OCI-LY3 (cell line): ENCODE results near the gene PLG.
"Not testable (repeated sequence)": the region's sequence is repeated elsewhere in the genome, so short reads cannot be mapped to it uniquely, and the experiment has no call there.

Experiments
- H2AFZ ChIP-seq: fragments of 200-600, 300-600 bp; shearing (Covaris generic); 2 replicates; pipeline ENCODE4 v1.6.0; 2014; ENCODE audit warnings: antibody characterized with exemption, low read depth, low read length
- H3K27ac ChIP-seq: fragments of 200-600, 300-600 bp; sonication (generic); 2 replicates; pipeline ENCODE4 v1.5.1; 2014; ENCODE audit warnings: mild to moderate bottlenecking, low read length, moderate library complexity, mixed read lengths
- H3K27me3 ChIP-seq: fragments of 200-600, 300-600 bp; sonication (generic); 2 replicates; pipeline ENCODE4 v1.6.1; 2014; ENCODE audit warnings: low read depth, low read length, mixed read lengths
- H3K36me3 ChIP-seq: fragments of 200-600, 300-600 bp; sonication (generic); replicated peaks from 2 replicates; pipeline ENCODE3; 2014; ENCODE audit warnings: low read depth, low read length, mixed read lengths
- H3K4me1 ChIP-seq: fragments of 300-600, 200-600 bp; sonication (generic); 2 replicates; pipeline ENCODE4 v1.6.1; 2014; ENCODE audit warnings: low read length, mixed read lengths
- H3K4me2 ChIP-seq: fragments of 200-600, 300-600 bp; sonication (generic); 2 replicates; pipeline ENCODE4 v1.6.1; 2014; ENCODE audit warnings: low read length, mixed read lengths
- H3K4me3 ChIP-seq: fragments of 300-600, 200-600 bp; sonication (generic); 2 replicates; pipeline ENCODE4 v1.5.1; 2014; ENCODE audit warnings: antibody characterized with exemption, mild to moderate bottlenecking, low read length, moderate library complexity
- H3K79me2 ChIP-seq: fragments of 300-600, 200-600 bp; shearing (Covaris generic); 2 replicates; pipeline ENCODE4 v1.6.1; 2014; ENCODE audit warnings: mild to moderate bottlenecking, low read length, mixed read lengths
- H3K9ac ChIP-seq: fragments of 300-600, 200-600 bp; shearing (Covaris generic); 2 replicates; pipeline ENCODE4 v1.6.0; 2014; ENCODE audit warnings: mild to moderate bottlenecking, low read length, moderate library complexity
- H3K9me3 ChIP-seq: fragments of 200-600, 300-600 bp; shearing (Covaris generic); 2 replicates; pipeline ENCODE4 v1.6.1; 2014; ENCODE audit warnings: low read length, mixed read lengths; ENCODE audit not compliant: insufficient read depth
- H4K20me1 ChIP-seq: fragments of 200-600, 300-600 bp; sonication (generic); 2 replicates; pipeline ENCODE4 v1.6.1; 2016; ENCODE audit warnings: low read length, mixed read lengths; ENCODE audit not compliant: insufficient read depth
- EZH2phosphoT487 ChIP-seq: fragments of 200-600 bp; shearing (Covaris generic); IDR thresholded peaks from 2 replicates; pipeline ENCODE4 v1.6.1; 2018; ENCODE audit warnings: antibody characterized with exemption, mixed run types, low read depth
- TF ChIP-seq, protein P1 (sequence below): fragments of 200-600, 300-600 bp; sonication (generic); IDR thresholded peaks from 2 replicates; pipeline ENCODE4 v1.5.1; 2014; ENCODE audit warnings: antibody characterized with exemption, low read length, low read depth

PLG gene

DNA sequence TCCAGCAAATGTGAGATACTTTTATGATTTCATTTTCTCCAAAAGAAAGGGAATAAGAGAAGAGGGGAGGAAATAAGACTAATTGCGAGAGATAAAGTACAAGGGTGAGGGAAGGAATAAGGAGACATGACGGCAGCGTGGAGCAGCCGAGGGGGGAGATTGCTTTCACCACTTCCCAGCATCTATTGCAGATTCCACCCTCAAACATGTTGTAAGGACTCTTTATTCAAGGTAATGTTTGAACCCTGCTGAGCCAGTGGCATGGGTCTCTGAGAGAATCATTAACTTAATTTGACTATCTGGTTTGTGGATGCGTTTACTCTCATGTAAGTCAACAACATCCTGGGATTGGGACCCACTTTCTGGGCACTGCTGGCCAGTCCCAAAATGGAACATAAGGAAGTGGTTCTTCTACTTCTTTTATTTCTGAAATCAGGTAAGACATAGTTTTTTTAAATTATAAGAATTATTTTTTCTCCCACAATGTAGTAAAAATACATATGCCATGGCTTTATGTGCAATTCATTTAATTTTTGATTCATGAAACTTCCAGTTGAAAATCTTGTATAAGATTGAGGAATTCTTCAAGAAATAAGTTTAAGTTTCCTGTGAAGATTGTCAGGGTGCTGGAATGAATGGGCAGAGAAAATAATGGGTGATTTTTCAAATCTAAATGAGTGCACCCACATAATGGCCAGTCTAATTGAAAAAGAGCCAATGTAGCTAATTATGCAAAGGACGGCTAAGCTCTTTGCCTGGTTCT, at the start of gene PLG:
Gene PLG (plus strand): TSS at position 327 of the 763 bp plus-strand sequence. CDS start 61 bp downstream, at position 388.
- H3K4me1 ChIP-seq, H3K4me3 ChIP-seq, H2AFZ ChIP-seq, H3K27ac ChIP-seq, H3K4me2 ChIP-seq, H3K9me3 ChIP-seq, H4K20me1 ChIP-seq, H3K27me3 ChIP-seq, H3K9ac ChIP-seq, H3K36me3 ChIP-seq, H3K79me2 ChIP-seq: not testable (repeated sequence)

DNA sequence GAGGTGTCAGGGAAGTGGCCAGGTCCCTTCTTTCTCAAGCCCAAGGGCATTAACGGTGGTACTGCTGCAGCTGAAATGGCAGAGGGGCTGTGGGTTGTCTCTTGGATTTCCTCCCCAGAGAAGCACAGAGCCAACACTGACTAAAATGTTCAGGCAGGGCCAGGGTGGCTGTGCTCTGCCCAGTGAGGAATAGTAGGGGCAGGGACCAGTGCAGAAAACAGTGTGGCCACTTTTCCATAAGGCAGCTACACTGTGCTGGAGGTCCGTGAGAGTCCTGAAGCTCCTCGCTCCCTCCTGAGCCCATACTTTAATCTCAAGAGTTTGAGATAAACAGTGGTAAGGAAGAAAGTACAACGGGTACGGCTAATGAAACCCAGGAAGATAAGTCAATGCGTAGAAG, 42.5 kb upstream of the PLG start:
- Histone ChIP-seq H3K36me3 (no peaks in the 10 kb centered on the region), H3K9me3 (no peaks in the 10 kb centered on the region), H3K27me3 (peaks cover 5% of the 10 kb centered on the region; the same call in 1 of the 2 replicates), H3K27ac (no peak overlapping the region), H3K79me2 (no peaks in the 10 kb centered on the region), H3K4me1 (no peaks in the 10 kb centered on the region), H4K20me1 (no peaks in the 10 kb centered on the region), H3K4me3 (no peak overlapping the region), H3K9ac (no peak overlapping the region), H3K4me2 (no peak overlapping the region), H2AFZ (no peak overlapping the region)
- TF ChIP-seq, protein P1, sequence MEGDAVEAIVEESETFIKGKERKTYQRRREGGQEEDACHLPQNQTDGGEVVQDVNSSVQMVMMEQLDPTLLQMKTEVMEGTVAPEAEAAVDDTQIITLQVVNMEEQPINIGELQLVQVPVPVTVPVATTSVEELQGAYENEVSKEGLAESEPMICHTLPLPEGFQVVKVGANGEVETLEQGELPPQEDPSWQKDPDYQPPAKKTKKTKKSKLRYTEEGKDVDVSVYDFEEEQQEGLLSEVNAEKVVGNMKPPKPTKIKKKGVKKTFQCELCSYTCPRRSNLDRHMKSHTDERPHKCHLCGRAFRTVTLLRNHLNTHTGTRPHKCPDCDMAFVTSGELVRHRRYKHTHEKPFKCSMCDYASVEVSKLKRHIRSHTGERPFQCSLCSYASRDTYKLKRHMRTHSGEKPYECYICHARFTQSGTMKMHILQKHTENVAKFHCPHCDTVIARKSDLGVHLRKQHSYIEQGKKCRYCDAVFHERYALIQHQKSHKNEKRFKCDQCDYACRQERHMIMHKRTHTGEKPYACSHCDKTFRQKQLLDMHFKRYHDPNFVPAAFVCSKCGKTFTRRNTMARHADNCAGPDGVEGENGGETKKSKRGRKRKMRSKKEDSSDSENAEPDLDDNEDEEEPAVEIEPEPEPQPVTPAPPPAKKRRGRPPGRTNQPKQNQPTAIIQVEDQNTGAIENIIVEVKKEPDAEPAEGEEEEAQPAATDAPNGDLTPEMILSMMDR = no peak
- TF ChIP-seq EZH2phosphoT487 = no peak

DNA sequence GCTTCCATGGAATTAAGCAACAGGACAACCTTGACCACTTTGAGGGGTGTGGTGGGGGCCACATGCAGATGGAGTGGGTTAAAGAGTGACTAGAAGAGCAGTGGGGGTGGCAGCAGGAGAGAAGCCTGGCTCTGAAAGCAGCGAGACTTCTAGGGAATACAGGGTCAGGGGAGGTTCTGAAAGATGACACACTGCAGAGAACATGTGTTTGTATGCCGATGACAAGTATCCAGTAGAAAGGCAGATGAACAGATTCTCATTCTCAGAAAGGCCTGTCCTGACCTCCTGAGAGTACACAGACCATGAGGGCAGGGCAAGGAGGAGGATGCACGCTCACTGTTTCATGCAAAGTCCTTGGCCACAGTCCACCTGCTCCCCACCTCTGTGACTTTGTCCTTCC, 40.8 kb upstream of the PLG start:
- no peaks in the 10 kb centered on the region for H3K4me1 ChIP-seq
- H3K4me2 ChIP-seq = no peak overlapping the region
- no peaks in the 10 kb centered on the region for H3K9me3 ChIP-seq
- peaks cover 9% of the 10 kb centered on the region for H3K27me3 ChIP-seq
- no peak overlapping the region for H3K9ac ChIP-seq
- H4K20me1 ChIP-seq = no peaks in the 10 kb centered on the region
- TF ChIP-seq EZH2phosphoT487 = no peak
- H3K36me3 ChIP-seq = no peaks in the 10 kb centered on the region
- no peak overlapping the region for H3K4me3 ChIP-seq
- H3K79me2 ChIP-seq = no peaks in the 10 kb centered on the region
- no peak overlapping the region for H2AFZ ChIP-seq
- no peak overlapping the region for H3K27ac ChIP-seq

DNA sequence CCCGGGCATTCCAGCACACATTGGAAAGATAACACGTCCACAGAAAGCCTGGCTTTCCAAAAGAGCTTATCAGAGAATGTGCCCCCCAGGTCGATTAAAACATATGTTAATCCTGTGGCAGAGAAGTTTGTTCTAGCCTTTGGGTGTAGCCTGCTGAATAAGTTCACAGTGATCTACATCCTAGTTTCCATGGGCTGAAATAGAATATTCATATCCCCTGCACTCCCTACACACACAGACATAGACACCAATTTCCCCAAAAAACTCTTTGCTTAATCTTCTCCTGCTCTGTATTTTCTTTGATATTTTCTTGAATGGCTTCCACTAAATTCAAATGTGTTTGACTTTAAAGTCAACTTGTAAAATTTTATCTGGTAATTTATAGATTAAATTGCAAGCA, 39.6 kb upstream of the PLG start:
- H2AFZ ChIP-seq = no peak overlapping the region
- no peaks in the 10 kb centered on the region for H3K9me3 ChIP-seq
- no peaks in the 10 kb centered on the region for H3K36me3 ChIP-seq
- H3K27me3 ChIP-seq = peaks cover 10% of the 10 kb centered on the region
- no peaks in the 10 kb centered on the region for H3K79me2 ChIP-seq
- no peak overlapping the region for H3K4me3 ChIP-seq
- H3K27ac ChIP-seq = no peak overlapping the region
- TF ChIP-seq, protein P1 = no peak
- no peak for TF ChIP-seq EZH2phosphoT487
- H3K9ac ChIP-seq = no peak overlapping the region
- H4K20me1 ChIP-seq = no peaks in the 10 kb centered on the region
- no peak overlapping the region for H3K4me2 ChIP-seq
- no peaks in the 10 kb centered on the region for H3K4me1 ChIP-seq

DNA sequence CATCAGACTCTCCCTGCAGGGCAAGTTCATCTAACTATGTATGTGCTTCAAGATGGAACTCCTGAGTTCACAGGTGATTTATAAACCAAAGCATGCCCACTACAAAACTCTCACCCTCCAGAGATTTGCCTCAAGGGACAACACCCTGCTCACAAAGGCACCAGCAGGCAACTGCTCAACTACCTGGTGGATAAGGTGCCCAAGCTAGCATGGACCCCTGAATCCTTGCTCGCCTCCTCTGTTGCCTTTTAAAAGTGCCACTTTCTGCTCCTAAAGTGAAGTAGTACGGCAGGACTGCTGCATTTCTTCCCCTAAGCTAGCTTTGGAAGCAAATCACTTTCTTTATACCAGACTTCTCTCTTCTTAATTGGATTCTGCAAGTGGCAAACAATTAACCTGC, 39.2 kb upstream of the PLG start:
- Histone ChIP-seq H4K20me1 (no peaks in the 10 kb centered on the region), H3K9me3 (no peaks in the 10 kb centered on the region), H3K27ac (no peak overlapping the region), H3K36me3 (no peaks in the 10 kb centered on the region), H3K4me3 (no peak overlapping the region), H3K27me3 (peaks cover 10% of the 10 kb centered on the region), H3K79me2 (no peaks in the 10 kb centered on the region), H3K4me2 (no peak overlapping the region), H3K9ac (no peak overlapping the region), H2AFZ (no peak overlapping the region), H3K4me1 (no peaks in the 10 kb centered on the region)
- no peak for TF ChIP-seq EZH2phosphoT487
- TF ChIP-seq, protein P1 = no peak

DNA sequence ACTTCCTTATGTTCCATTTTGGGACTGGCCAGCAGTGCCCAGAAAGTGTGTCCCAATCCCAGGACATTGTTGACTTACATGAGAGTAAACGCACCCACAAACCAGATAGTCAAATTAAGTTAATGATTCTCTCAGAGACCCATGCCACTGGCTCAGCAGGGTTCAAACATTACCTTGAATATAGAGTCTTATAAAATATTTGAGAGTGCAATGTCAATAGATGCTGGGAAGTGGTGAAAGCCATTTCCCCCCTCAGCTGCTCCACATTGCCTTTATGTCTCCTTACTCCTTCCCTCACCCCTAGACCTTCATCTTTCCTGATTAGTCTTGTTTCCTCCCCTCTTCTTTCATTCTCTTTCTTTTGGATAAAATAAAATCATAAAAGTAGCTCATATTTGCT, 37.8 kb upstream of the PLG start, which contains the start of gene LPA:
Gene LPA (minus strand): TSS at position 78 of the 400 bp plus-strand sequence. CDS start 61 bp downstream, at position 17.
- H3K27me3 ChIP-seq = peaks cover 10% of the 10 kb centered on the region
- not testable (repeated sequence) for H2AFZ ChIP-seq, H3K9ac ChIP-seq, H4K20me1 ChIP-seq, H3K9me3 ChIP-seq, H3K4me2 ChIP-seq, H3K36me3 ChIP-seq, H3K79me2 ChIP-seq, H3K27ac ChIP-seq, H3K4me1 ChIP-seq, H3K4me3 ChIP-seq
